Osteoblast (primary cell): ENCODE measurements around the gene POFUT1. TPM values are rescaled to one million over a fixed set of nuclear protein-coding genes. Genes with fewer than 3 reads are reported as not detected.
"Not testable (repeated sequence)": the region's sequence is repeated elsewhere in the genome, so short reads cannot be mapped to it uniquely, and the experiment has no call there.

Experiments used
- DNase-seq: peaks from one replicate; pipeline ENCODE4 v3.0.0; 2011; ENCODE audit warnings: low spot score, mixed read lengths; ENCODE audit not compliant: insufficient read length; ENCODE audit errors: missing footprints
- H2AFZ ChIP-seq: 2 replicates; pipeline ENCODE4 v1.6.0; 2011; ENCODE audit warnings: mild to moderate bottlenecking, low read length
- H3K27ac ChIP-seq: 2 replicates; pipeline ENCODE4 v1.5.1; 2011; ENCODE audit warnings: mild to moderate bottlenecking, low read depth, low read length, moderate library complexity
- H3K27me3 ChIP-seq: 2 replicates; pipeline ENCODE4 v1.6.0; 2012; ENCODE audit warnings: mild to moderate bottlenecking, control low read depth, inconsistent platforms, low read length, moderate library complexity; ENCODE audit not compliant: insufficient read depth
- H3K36me3 ChIP-seq: 2 replicates; pipeline ENCODE4 v1.5.1; 2011; ENCODE audit warnings: mild to moderate bottlenecking, low read length, control low read depth, moderate library complexity; ENCODE audit not compliant: insufficient read depth
- H3K4me1 ChIP-seq: 2 replicates; pipeline ENCODE4 v1.5.1; 2011; ENCODE audit warnings: mild to moderate bottlenecking, low read length, control low read depth, moderate library complexity; ENCODE audit not compliant: insufficient read depth
- H3K4me2 ChIP-seq: 2 replicates; pipeline ENCODE4 v1.6.0; 2011; ENCODE audit warnings: mild to moderate bottlenecking, low read length; ENCODE audit not compliant: insufficient read depth
- H3K4me3 ChIP-seq: fragments of 200-600 bp; sonication (generic); 3 replicates; pipeline ENCODE4 v1.5.1; 2012; ENCODE audit warnings: mild to moderate bottlenecking, low read length, inconsistent platforms; ENCODE audit not compliant: insufficient read depth
- H3K79me2 ChIP-seq: 2 replicates; pipeline ENCODE4 v1.6.0; 2012; ENCODE audit warnings: mild to moderate bottlenecking, low read length, control low read depth, inconsistent platforms; ENCODE audit not compliant: insufficient read depth
- H3K9me3 ChIP-seq: 2 replicates; pipeline ENCODE4 v1.5.1; 2011; ENCODE audit warnings: low read depth, low read length, control low read depth
- H4K20me1 ChIP-seq: 2 replicates; pipeline ENCODE4 v1.6.0; 2012; ENCODE audit warnings: mild to moderate bottlenecking, low read length, control low read depth; ENCODE audit not compliant: insufficient read depth
- CTCF ChIP-seq: IDR thresholded peaks from 2 replicates; pipeline ENCODE4 v1.5.1; 2011; ENCODE audit warnings: mild to moderate bottlenecking, low read depth, low read length, moderate library complexity; ENCODE audit errors: extremely low read depth
- total RNA-seq: library from RNA; depleted of rRNA; stranded (reverse); fragments of >200 nt; gene quantifications from 2 replicates; pipeline ENCODE4 v1.2.3, GENCODE V29; 2012

Gene POFUT1
- total RNA-seq, 1 donor, result 40.9 TPM

- no peaks in the 10 kb centered on the region for H3K36me3 ChIP-seq
- H3K79me2 ChIP-seq, result no peaks in the 10 kb centered on the region
- H2AFZ ChIP-seq, result no peak overlapping the region
- H3K9me3 ChIP-seq, result no peaks in the 10 kb centered on the region
- no peak for TF ChIP-seq CTCF
- DNase-seq, result no peak
- H3K4me1 ChIP-seq, result peaks cover 8% of the 10 kb centered on the region
- H4K20me1 ChIP-seq, result no peaks in the 10 kb centered on the region
- no peaks in the 10 kb centered on the region for H3K27me3 ChIP-seq
- H3K4me2 ChIP-seq, result no peak overlapping the region
- no peak overlapping the region for H3K4me3 ChIP-seq
- H3K27ac ChIP-seq, result no peak overlapping the region
Observed at GRCh38 chr20:32251470-32251869, 43.8 kb downstream of the POFUT1 start.

DNA sequence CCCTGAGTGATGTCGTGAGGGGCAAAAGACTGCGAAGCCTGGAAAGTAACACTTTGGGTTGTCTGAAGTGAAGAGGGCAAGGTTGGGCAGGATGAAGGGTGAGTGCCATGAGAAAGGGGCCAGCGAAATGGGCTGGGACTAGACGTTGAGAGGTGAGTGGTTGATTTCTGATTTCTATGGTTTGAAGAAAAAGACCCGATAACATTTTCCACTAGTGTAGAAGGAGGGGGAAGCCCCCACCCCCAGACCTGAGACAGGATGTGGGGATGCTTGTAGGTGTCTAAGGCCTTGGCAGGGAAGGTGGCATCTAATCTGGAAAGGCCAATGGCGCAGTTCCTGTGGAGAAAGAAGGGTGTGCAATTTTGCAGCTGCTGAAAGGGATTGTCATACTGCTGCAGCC lies 44.5 kb downstream of the POFUT1 start:
- DNase-seq, result no peak
- Histone ChIP-seq H3K27ac (no peak overlapping the region), H3K4me2 (no peak overlapping the region), H4K20me1 (no peaks in the 10 kb centered on the region), H3K79me2 (no peaks in the 10 kb centered on the region), H3K27me3 (no peaks in the 10 kb centered on the region), H2AFZ (no peak overlapping the region), H3K36me3 (no peaks in the 10 kb centered on the region), H3K4me1 (peaks cover 8% of the 10 kb centered on the region), H3K9me3 (no peaks in the 10 kb centered on the region), H3K4me3 (no peak overlapping the region)
- TF ChIP-seq CTCF, result no peak

- not testable (repeated sequence) for H3K36me3 ChIP-seq, H3K79me2 ChIP-seq, H3K4me3 ChIP-seq, H3K9me3 ChIP-seq, DNase-seq, H4K20me1 ChIP-seq, H3K4me1 ChIP-seq, H3K27ac ChIP-seq, H3K4me2 ChIP-seq, H2AFZ ChIP-seq, H3K27me3 ChIP-seq
Observed at GRCh38 chr20:32260973-32261372, 53.3 kb downstream of the POFUT1 start.

- H3K9me3 ChIP-seq, result no peaks in the 10 kb centered on the region
- no peaks in the 10 kb centered on the region for H3K4me1 ChIP-seq
- no peak overlapping the region for H3K4me3 ChIP-seq
- H3K79me2 ChIP-seq, result no peaks in the 10 kb centered on the region
- H4K20me1 ChIP-seq, result no peaks in the 10 kb centered on the region
- no peaks in the 10 kb centered on the region for H3K27me3 ChIP-seq
- no peak for TF ChIP-seq CTCF
- H3K4me2 ChIP-seq, result no peak overlapping the region
- H2AFZ ChIP-seq, result no peak overlapping the region
- no peak overlapping the region for H3K27ac ChIP-seq
- DNase-seq, result no peak
- no peaks in the 10 kb centered on the region for H3K36me3 ChIP-seq
Observed at GRCh38 chr20:32261644-32262043, 54.0 kb downstream of the POFUT1 start.
